ENCODE measurements around the gene GSTK1. TPM values are rescaled to one million over a fixed set of nuclear protein-coding genes. Genes with fewer than 3 reads are reported as not detected.

The GSTK1 gene
- total RNA-seq, 1 experiment from 2014 or later = 239 TPM

- no peak overlapping the region for H2AFZ ChIP-seq
- TF ChIP-seq CTCF (conservative IDR thresholded peaks at IDR 0.05) = no peak
- TF ChIP-seq EZH2 (IDR thresholded peaks at IDR 0.05; ENCODE audit: low read depth) = no peak
- ChIA-PET POLR2A (ENCODE audit: unreplicated experiment) (interaction anchor here (1.5 kb wide), 1 partner anchor 18 kb away, joined by 20 read pairs; the partner anchor contains the start of gene GSTK1), CTCF (interaction anchor here (0.6 to 1.5 kb wide), 3 partner anchors 40 to 942 kb away, joined by 3 to 11 read pairs (median 3); no protein-coding TSS in a partner anchor)
- no peak overlapping the region for H3K4me3 ChIP-seq
- peaks cover 36% of the 10 kb centered on the region for H3F3A ChIP-seq (ENCODE audit: insufficient read depth, low read depth)
- no peaks in the 10 kb centered on the region for H3K9me3 ChIP-seq (ENCODE audit: insufficient read depth, low read depth)
- no peaks in the 10 kb centered on the region for H3K27me3 ChIP-seq (ENCODE audit: insufficient read depth, low read depth)
- H3K9me2 ChIP-seq (ENCODE audit: insufficient read depth) = no peaks in the 10 kb centered on the region
- no peak for DNase-seq
- no peaks in the 10 kb centered on the region for H4K20me1 ChIP-seq (ENCODE audit: insufficient read depth)
- no TSS peak for BruUV-seq (replicated peaks)
- H3K36me3 ChIP-seq (ENCODE audit: low read depth) = no peaks in the 10 kb centered on the region
- peak overlapping the region; percentile 82 for H3K27ac ChIP-seq
- H3K4me1 ChIP-seq (replicated peaks; ENCODE audit: insufficient read depth) = peaks cover 45% of the 10 kb centered on the region
- peaks cover under 1% of the 10 kb centered on the region; the same call in 1 of the 2 replicates for H3K79me2 ChIP-seq (ENCODE audit: low read depth)
- peak overlapping the region; percentile 64; the same call in 1 of the 2 replicates for H3K4me2 ChIP-seq
- intact Hi-C loops (cut with micrococcal nuclease; ENCODE audit: unreplicated experiment) = no loop called here
Measured at GRCh38 chr7:143280566-143280965, 17.3 kb downstream of the GSTK1 start.

- no peak for DNase-seq
- H3K36me3 ChIP-seq (ENCODE audit: low read depth) = peaks cover 6% of the 10 kb centered on the region
- H2AFZ ChIP-seq = no peak overlapping the region
- TF ChIP-seq CTCF (conservative IDR thresholded peaks at IDR 0.05) = no peak
- no peak for TF ChIP-seq EZH2 (IDR thresholded peaks at IDR 0.05; ENCODE audit: low read depth)
- no peak overlapping the region for H3K4me2 ChIP-seq
- no peaks in the 10 kb centered on the region for H3K9me3 ChIP-seq (ENCODE audit: insufficient read depth, low read depth)
- H3K4me3 ChIP-seq = no peak overlapping the region
- H3K27ac ChIP-seq = no peak overlapping the region
- peaks cover 45% of the 10 kb centered on the region for H3F3A ChIP-seq (ENCODE audit: insufficient read depth, low read depth)
- no peaks in the 10 kb centered on the region for H3K9me2 ChIP-seq (ENCODE audit: insufficient read depth)
- POLR2A ChIA-PET (ENCODE audit: unreplicated experiment) = no interaction called here
- no peaks in the 10 kb centered on the region for H4K20me1 ChIP-seq (ENCODE audit: insufficient read depth)
- H3K27me3 ChIP-seq (ENCODE audit: insufficient read depth, low read depth) = no peaks in the 10 kb centered on the region
- CTCF ChIA-PET = interaction anchor here (1.0 kb wide), 1 partner anchor 15 kb away, joined by 3 read pairs; no protein-coding TSS in a partner anchor
- peaks cover 10% of the 10 kb centered on the region for H3K79me2 ChIP-seq (ENCODE audit: low read depth)
- BruUV-seq (replicated peaks) = no TSS peak
- H3K4me1 ChIP-seq (replicated peaks; ENCODE audit: insufficient read depth) = peaks cover 55% of the 10 kb centered on the region
- intact Hi-C loops (cut with micrococcal nuclease; ENCODE audit: unreplicated experiment) = no loop called here
Measured at GRCh38 chr7:143281529-143281928, 18.3 kb downstream of the GSTK1 start.

- Histone ChIP-seq H4K20me1 (ENCODE audit: insufficient read depth) (no peaks in the 10 kb centered on the region), H3K4me1 (replicated peaks; ENCODE audit: insufficient read depth) (peaks cover 61% of the 10 kb centered on the region), H3K4me2 (no peak overlapping the region), H3K36me3 (ENCODE audit: low read depth) (peaks cover 12% of the 10 kb centered on the region), H3K27me3 (ENCODE audit: insufficient read depth, low read depth) (no peaks in the 10 kb centered on the region), H3F3A (ENCODE audit: insufficient read depth, low read depth) (peaks cover 51% of the 10 kb centered on the region), H3K9me2 (ENCODE audit: insufficient read depth) (no peaks in the 10 kb centered on the region), H3K79me2 (ENCODE audit: low read depth) (peaks cover 16% of the 10 kb centered on the region), H3K4me3 (no peak overlapping the region), H2AFZ (no peak overlapping the region), H3K9me3 (ENCODE audit: insufficient read depth, low read depth) (no peaks in the 10 kb centered on the region), H3K27ac (no peak overlapping the region)
- BruUV-seq (replicated peaks) = no TSS peak
- CTCF ChIA-PET = interaction anchor here (1.0 kb wide), 1 partner anchor 129 kb away, joined by 5 read pairs; no protein-coding TSS in a partner anchor
- POLR2A ChIA-PET (ENCODE audit: unreplicated experiment) = no interaction called here
- no peak for TF ChIP-seq EZH2 (IDR thresholded peaks at IDR 0.05; ENCODE audit: low read depth)
- TF ChIP-seq CTCF (conservative IDR thresholded peaks at IDR 0.05) = no peak
- no peak for DNase-seq
- intact Hi-C loops (cut with micrococcal nuclease; ENCODE audit: unreplicated experiment) = no loop called here
Measured at GRCh38 chr7:143282124-143282523, 18.9 kb downstream of the GSTK1 start.

Measured in PC-9 (cell line).